Right cardiac atrium (tissue), 5 donors: Measurements from ENCODE around the gene U2AF2. TPM values are rescaled to one million over a fixed set of nuclear protein-coding genes. Genes with fewer than 3 reads are reported as not detected.

Source experiments
- ATAC-seq, 2 donors: fragments of 200-7000 bp; cut with Tn5 transposase; one replicate each; pipeline versions ENCODE4 v1.8.0 to v1.9.1; 2020; ENCODE audit warnings: moderate library complexity in 2 of 2, mild to moderate bottlenecking in 1 of 2
- DNase-seq, 3 donors: peaks; one replicate each; pipeline ENCODE4 v3.0.0-alpha.2; 2020
- H3K27ac ChIP-seq: one replicate; pipeline ENCODE4 v1.5.1; 2013; ENCODE audit warnings: mild to moderate bottlenecking, low read length, control low read depth, moderate library complexity
- H3K27me3 ChIP-seq: one replicate; pipeline ENCODE4 v1.6.1; 2013; ENCODE audit not compliant: control insufficient read depth, insufficient read depth
- H3K4me1 ChIP-seq: one replicate; pipeline ENCODE4 v1.6.1; 2013; ENCODE audit warnings: low read length; ENCODE audit not compliant: control insufficient read depth, insufficient read depth
- H3K4me3 ChIP-seq: one replicate; pipeline ENCODE4 v1.5.1; 2013; ENCODE audit warnings: low read length, control low read depth
- H3K9me3 ChIP-seq: one replicate; pipeline ENCODE4 v1.6.1; 2013; ENCODE audit warnings: low read length; ENCODE audit not compliant: control insufficient read depth
- WGBS: extraction: QIAGEN DNeasy Blood & Tissue Kit; methylation state at CpG from one replicate; pipeline ENCODE4 v1.1.7; 2013; 5-methylcytosine and 5-hydroxymethylcytosine counted together
- intact Hi-C, 4 donors: fragments of 100-400 bp; cut with DNase I; formaldehyde crosslinking; loops; one replicate each; pipeline versions ENCODE4 v1.11.0 to v1.14.0; 2022 to 2023
- polyA plus RNA-seq: library from polyadenylated mRNA; stranded (reverse); fragments of 200-250 nt; gene quantifications from one replicate; pipeline ENCODE4 v1.2.3, GENCODE V29; 2013
- total RNA-seq, 4 donors: library from RNA; stranded (reverse); fragmentation: NEBNext Ultra II Directional; extraction: Animal tissue kit (Norgen Biotek cat#: 25700); gene quantifications; one replicate each; pipeline ENCODE4 v1.2.1, GENCODE V29; 2021
- donor health status: healthy with polysubstance abuse.
- donor health status: DM: no; HTN: yes; CAD: no.
- donor health status: DM: no; HTN: no; CAD: no.
- donor health status: DM: no; HTN: yes; CAD: no; lungs with severe emphysema.
- donor health status: DM: yes; HTN: yes; CAD: no.

The U2AF2 gene
- total and polyA plus RNA-seq, 5 donors, result 76.0 to 101 (median 89.8) TPM

DNA sequence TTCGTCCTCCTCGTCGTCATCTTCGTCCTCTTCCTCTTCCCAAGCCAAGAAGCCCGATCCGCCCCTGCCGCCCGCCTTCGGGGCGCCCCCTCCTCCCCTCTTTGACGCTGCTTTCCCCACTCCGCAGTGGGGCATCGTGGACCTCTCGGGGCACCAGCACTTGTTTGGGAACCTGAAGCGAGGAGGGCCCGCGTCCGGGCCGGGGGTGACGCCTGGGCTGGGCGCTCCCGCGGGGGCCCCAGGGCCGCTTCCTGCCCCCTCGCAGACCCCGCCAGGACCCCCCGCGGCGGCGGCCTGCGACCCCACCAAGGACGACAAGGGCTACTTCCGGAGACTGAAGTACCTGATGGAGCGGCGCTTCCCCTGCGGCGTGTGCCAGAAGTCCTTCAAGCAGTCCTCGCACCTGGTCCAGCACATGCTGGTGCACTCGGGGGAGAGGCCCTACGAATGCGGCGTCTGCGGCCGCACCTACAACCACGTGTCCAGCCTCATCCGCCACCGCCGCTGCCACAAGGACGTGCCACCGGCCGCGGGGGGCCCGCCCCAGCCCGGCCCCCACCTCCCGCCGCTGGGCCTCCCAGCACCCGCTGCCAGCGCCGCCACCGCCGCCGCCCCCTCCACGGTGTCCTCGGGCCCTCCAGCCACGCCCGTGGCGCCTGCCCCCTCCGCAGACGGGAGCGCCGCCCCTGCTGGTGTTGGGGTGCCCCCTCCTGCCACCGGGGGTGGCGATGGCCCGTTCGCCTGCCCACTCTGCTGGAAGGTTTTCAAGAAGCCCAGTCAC, 40.7 kb upstream of the U2AF2 start:
- H3K27ac ChIP-seq, result no peak overlapping the region
- no peaks in the 10 kb centered on the region for H3K27me3 ChIP-seq
- DNase-seq, result peak in 1 of 3 donors; percentile 70
- 94% methylated on average over 75 of the region's 75 CpGs for WGBS
- no peak overlapping the region for H3K4me3 ChIP-seq
- ATAC-seq, result no peak
- intact Hi-C loops, result no loop called here
- H3K4me1 ChIP-seq, result peaks cover 8% of the 10 kb centered on the region
- no peaks in the 10 kb centered on the region for H3K9me3 ChIP-seq

DNA sequence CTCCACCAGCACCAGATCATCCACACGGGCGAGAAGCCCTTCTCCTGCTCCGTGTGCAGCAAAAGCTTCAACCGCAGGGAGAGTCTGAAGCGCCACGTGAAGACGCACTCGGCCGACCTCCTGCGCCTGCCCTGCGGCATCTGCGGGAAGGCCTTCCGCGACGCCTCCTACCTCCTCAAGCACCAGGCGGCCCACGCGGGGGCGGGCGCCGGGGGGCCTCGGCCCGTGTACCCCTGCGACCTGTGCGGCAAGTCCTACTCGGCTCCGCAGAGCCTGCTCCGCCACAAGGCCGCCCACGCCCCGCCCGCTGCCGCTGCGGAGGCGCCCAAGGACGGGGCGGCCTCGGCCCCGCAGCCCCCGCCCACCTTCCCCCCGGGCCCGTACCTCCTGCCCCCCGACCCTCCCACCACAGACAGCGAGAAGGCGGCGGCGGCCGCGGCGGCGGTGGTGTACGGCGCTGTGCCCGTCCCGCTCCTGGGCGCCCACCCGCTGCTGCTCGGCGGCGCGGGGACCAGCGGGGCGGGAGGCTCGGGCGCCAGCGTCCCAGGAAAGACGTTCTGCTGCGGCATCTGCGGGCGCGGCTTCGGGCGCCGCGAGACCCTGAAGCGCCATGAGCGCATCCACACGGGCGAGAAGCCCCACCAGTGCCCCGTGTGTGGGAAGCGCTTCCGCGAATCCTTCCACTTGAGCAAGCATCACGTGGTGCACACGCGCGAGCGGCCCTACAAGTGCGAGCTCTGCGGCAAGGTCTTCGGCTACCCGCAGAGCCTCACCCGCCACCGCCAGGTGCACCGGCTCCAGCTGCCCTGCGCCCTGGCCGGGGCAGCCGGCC, 39.9 kb upstream of the U2AF2 start:
- intact Hi-C loops, result no loop called here
- Histone ChIP-seq H3K4me3 (no peak overlapping the region), H3K27me3 (no peaks in the 10 kb centered on the region), H3K27ac (no peak overlapping the region), H3K4me1 (peaks cover 8% of the 10 kb centered on the region), H3K9me3 (no peaks in the 10 kb centered on the region)
- ATAC-seq, result no peak
- DNase-seq, result peak in 1 of 3 donors; percentile 53
- WGBS, result 97% methylated on average over 98 of the region's 98 CpGs

DNA sequence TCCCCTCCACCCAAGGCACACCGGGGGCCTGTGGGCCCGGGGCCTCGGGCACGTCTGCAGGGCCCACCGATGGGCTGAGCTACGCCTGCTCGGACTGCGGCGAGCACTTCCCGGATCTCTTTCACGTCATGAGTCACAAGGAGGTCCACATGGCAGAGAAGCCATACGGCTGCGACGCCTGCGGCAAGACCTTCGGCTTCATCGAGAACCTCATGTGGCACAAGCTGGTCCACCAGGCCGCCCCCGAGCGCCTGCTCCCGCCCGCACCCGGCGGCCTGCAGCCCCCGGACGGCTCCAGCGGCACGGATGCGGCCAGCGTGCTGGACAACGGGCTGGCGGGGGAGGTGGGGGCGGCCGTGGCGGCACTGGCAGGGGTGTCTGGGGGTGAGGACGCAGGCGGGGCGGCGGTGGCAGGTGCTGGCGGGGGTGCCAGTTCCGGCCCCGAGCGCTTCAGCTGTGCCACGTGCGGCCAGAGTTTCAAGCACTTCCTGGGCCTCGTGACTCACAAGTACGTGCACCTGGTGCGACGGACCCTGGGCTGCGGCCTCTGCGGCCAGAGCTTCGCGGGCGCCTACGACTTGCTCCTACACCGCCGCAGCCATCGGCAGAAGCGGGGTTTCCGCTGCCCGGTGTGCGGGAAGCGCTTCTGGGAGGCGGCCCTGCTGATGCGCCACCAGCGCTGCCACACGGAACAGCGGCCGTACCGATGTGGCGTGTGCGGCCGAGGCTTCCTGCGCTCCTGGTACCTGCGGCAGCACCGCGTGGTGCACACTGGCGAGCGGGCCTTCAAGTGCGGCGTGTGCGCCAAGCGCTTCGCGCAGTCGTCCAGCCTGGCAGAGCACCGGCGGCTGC, 39.1 kb upstream of the U2AF2 start:
- H3K27me3 ChIP-seq, result no peaks in the 10 kb centered on the region
- WGBS, result 97% methylated on average over 88 of the region's 88 CpGs
- intact Hi-C loops, result no loop called here
- peak in 2 of 3 donors; percentile 57 to 72 for DNase-seq
- peaks cover 5% of the 10 kb centered on the region for H3K4me1 ChIP-seq
- no peak overlapping the region for H3K27ac ChIP-seq
- no peak for ATAC-seq
- no peak overlapping the region for H3K4me3 ChIP-seq
- H3K9me3 ChIP-seq, result no peaks in the 10 kb centered on the region

DNA sequence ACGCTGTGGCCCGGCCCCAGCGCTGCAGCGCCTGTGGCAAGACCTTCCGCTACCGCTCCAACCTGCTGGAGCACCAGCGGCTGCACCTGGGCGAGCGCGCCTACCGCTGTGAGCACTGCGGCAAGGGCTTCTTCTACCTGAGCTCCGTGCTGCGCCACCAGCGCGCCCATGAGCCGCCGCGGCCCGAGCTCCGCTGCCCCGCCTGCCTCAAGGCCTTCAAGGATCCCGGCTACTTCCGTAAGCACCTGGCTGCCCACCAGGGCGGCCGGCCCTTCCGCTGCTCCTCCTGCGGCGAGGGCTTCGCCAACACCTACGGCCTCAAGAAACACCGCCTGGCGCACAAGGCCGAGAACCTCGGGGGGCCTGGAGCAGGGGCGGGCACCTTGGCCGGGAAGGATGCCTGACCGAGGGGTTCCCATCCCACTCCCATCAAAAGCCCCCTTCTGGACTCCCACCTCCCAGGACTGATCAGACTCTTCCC, 38.4 kb upstream of the U2AF2 start:
- 97% methylated on average over 38 of the region's 38 CpGs for WGBS
- H3K4me1 ChIP-seq, result peaks cover 2% of the 10 kb centered on the region
- ATAC-seq (no peak), DNase-seq (peak in 1 of 3 donors; percentile 46)
- no peak overlapping the region for H3K27ac ChIP-seq
- H3K27me3 ChIP-seq, result no peaks in the 10 kb centered on the region
- no peak overlapping the region for H3K4me3 ChIP-seq
- intact Hi-C loops, result no loop called here
- H3K9me3 ChIP-seq, result no peaks in the 10 kb centered on the region

DNA sequence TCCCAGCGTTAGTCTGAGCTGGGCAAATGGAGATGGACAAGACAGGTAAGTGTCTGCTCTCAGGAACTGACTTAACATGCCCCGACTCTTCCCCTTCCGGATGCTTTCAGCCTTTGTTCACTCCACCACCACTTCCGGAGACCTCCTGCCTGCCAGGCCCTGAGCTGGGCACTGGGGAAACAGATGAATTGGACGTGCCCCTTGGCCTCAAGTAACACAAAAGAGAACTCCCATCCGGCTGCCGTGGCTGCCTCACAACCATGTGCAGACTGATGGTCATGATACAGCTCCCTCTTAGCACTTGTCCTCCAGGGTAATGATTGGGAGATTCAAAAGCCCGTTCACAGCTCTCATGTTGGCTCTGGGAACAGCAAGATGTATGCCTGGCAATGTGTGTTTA, 37.4 kb upstream of the U2AF2 start:
- DNase-seq (peak in 2 of 3 donors; percentile 9 to 10), ATAC-seq (no peak)
- no peaks in the 10 kb centered on the region for H3K9me3 ChIP-seq
- H3K4me3 ChIP-seq, result no peak overlapping the region
- WGBS, result 80% methylated on average over 8 of the region's 8 CpGs
- peaks cover 2% of the 10 kb centered on the region for H3K4me1 ChIP-seq
- no peaks in the 10 kb centered on the region for H3K27me3 ChIP-seq
- H3K27ac ChIP-seq, result no peak overlapping the region
- intact Hi-C loops, result no loop called here

DNA sequence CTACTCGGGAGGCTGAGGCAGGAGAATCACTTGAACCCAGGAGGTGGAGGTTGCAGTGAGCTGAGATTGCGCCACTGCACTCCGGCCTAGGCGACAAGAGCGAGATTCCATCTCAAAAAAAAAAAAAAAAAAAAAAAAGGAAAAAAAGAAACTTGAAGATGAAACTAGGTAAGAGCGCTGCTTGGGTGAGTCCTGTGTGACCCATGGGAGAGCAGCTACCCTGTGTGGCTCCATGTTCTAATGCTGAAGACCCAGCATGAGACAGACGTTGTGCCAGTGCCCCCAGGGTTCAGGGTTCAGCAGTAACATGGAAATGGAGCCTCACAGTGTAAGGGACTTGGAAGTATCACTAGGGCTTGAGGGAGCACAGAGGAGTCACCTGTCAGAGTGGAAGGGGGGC, 36.4 kb upstream of the U2AF2 start:
- WGBS, result 89% methylated on average over 7 of the region's 7 CpGs
- H3K4me3 ChIP-seq, result no peak overlapping the region
- ATAC-seq (no peak), DNase-seq (peak in 2 of 3 donors; percentile 3 to 27)
- no peaks in the 10 kb centered on the region for H3K27me3 ChIP-seq
- H3K4me1 ChIP-seq, result no peaks in the 10 kb centered on the region
- no peaks in the 10 kb centered on the region for H3K9me3 ChIP-seq
- intact Hi-C loops, result no loop called here
- H3K27ac ChIP-seq, result no peak overlapping the region

DNA sequence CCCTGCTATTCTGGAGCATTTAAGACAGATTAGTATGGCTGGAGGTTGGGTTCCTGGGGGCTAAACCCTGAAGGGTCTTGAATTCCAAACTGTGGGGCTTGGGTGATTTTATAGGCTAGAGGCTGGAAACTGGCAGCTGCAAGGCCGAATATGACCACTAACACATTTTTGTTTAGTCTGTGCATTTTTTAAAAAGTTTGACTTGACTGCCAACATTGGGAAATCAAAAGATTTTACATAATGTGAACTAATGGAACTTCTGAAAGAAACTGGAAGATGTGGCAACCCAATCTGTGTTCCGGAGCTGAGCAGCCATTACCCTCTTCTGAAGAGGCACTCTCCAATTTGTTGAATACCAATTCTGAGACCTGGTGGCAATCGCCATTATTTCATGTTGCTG, 35.5 kb upstream of the U2AF2 start:
- Histone ChIP-seq H3K27ac (no peak overlapping the region), H3K27me3 (no peaks in the 10 kb centered on the region), H3K4me3 (no peak overlapping the region), H3K9me3 (no peaks in the 10 kb centered on the region), H3K4me1 (no peaks in the 10 kb centered on the region)
- no peak for ATAC-seq
- WGBS, result 79% methylated on average over 3 of the region's 3 CpGs
- peak in 1 of 3 donors; percentile 6 for DNase-seq
- intact Hi-C loops, result no loop called here

DNA sequence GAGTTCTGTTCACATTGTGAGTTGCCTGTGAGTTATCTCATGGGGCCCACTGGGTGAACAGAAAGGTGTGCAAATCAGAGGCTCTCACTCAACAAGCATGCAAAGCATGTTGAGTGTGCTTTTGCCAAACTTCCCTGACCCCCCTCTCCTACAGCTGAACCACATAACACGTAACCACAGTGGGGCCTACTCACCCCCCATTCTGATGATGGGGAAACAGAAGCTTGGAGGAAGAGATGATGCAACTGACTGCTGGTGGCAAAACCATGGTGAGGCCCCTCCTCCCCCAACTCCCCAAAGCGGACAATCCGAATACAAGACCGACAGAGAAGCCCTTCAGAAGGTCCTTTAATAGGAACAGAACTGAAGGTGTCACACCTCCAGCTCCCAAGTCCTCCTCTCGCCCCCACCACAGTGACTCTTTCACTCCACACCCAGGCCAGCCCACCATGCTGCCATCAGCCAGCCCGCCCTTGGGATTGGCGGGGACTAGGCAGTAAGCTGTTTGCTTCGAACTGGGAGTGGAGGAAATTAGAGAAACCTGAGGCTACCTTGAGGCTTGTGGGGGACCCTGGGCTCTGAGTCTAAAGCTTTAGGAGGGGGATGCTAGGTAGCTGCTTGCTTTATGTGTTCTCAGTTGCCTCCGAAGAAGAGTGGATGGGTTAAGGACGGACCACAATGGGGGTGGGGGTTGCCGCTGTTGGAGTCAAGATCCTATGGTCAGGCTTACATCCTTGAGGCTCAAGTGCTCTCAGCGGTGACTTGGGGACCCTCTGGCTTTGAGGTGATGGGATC, 34.2 kb upstream of the U2AF2 start:
- Histone ChIP-seq H3K9me3 (no peaks in the 10 kb centered on the region), H3K27ac (no peak overlapping the region), H3K4me3 (no peak overlapping the region), H3K4me1 (no peaks in the 10 kb centered on the region), H3K27me3 (no peaks in the 10 kb centered on the region)
- intact Hi-C loops, result no loop called here
- no peak for ATAC-seq
- WGBS, result 88% methylated on average over 12 of the region's 12 CpGs
- DNase-seq, result peak in 1 of 3 donors; percentile 42

DNA sequence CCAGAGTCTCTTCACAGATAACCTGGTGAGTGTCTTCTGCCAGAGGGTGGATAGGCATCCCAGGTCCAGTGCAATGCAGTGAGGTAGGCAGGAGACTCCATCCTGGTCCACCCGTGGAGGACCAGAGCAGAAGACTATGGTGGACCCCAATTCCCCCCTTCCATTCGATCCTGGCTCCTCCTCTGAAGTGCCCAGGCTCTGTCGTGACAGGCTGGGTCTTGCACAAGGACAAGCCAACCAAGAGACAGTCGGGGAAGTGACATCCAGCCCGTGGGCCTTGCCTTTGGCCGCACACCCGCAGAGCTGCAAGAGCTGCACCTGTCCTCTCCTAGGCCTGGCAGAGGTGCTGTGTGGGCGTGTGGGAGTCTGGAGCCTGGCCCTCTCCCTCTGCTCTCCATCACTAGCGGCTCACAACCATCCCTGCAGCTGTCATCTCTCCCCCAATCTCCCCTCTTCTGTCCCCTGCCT, 33.6 kb upstream of the U2AF2 start:
- Histone ChIP-seq H3K4me3 (no peak overlapping the region), H3K9me3 (no peaks in the 10 kb centered on the region), H3K27ac (no peak overlapping the region), H3K27me3 (no peaks in the 10 kb centered on the region), H3K4me1 (no peaks in the 10 kb centered on the region)
- 82% methylated on average over 9 of the region's 9 CpGs for WGBS
- DNase-seq (peak in 1 of 3 donors; percentile 50), ATAC-seq (no peak)
- intact Hi-C loops, result no loop called here

DNA sequence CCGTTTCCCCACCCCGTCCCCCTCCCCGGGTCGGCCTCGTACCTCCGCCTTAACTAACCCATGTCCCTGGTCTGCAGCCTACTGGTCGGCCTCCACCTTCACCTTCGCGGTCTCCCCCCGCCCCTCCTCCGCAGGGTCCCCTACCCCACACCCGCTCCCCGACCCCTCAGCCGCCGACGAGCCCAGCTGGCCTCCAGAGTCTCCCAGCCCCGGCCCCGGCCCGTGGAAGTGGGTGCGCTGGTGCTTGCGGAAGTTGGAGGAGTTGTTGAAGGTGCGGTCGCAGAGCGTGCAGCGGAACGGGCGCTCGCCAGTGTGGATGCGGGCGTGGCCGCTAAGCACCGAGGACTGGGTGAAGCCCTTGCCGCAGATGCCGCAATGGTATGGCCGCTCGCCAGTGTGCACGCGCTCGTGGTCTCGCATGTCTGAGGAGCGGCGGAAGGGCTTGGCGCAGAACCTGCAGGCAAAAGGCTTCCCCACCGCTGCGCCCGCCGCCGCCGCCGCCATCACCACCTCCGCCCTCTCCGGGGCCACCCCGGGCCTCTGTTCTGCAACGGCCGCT, 33.1 kb upstream of the U2AF2 start:
- ATAC-seq (no peak), DNase-seq (peak; percentile 39 to 74 (median 71))
- Histone ChIP-seq H3K4me1 (no peaks in the 10 kb centered on the region), H3K27me3 (no peaks in the 10 kb centered on the region), H3K9me3 (no peaks in the 10 kb centered on the region), H3K27ac (no peak overlapping the region), H3K4me3 (no peak overlapping the region)
- intact Hi-C loops, result no loop called here
- WGBS, result 94% methylated on average over 55 of the region's 55 CpGs
